Mesothelial cell of epicardium (in vitro differentiated cells): ENCODE results near the gene MAD1L1. TPM values are rescaled to one million over a fixed set of nuclear protein-coding genes. Genes with fewer than 3 reads are reported as not detected.
"Not testable (repeated sequence)": the region's sequence is repeated elsewhere in the genome, so short reads cannot be mapped to it uniquely, and the experiment has no call there.

Experiments
- DNase-seq, 2 experiments: peaks; one replicate each; pipeline ENCODE4 v3.0.0; 2021; ENCODE audit warnings: low spot score in 2 of 2; ENCODE audit not compliant: unreplicated experiment in 2 of 2
- H3K27ac Mint-ChIP-seq: 2 replicates; pipeline ENCODE4 v1.8.0; 2021; ENCODE audit warnings: mixed read lengths
- H3K27me3 Mint-ChIP-seq: 2 replicates; pipeline ENCODE4 v1.8.0; 2021; ENCODE audit warnings: low read depth, mixed read lengths
- H3K36me3 Mint-ChIP-seq: 2 replicates; pipeline ENCODE4 v1.8.0; 2021; ENCODE audit warnings: mixed read lengths
- H3K4me1 Mint-ChIP-seq: 2 replicates; pipeline ENCODE4 v1.8.0; 2021; ENCODE audit warnings: mixed read lengths
- H3K4me3 Mint-ChIP-seq: 2 replicates; pipeline ENCODE4 v1.8.0; 2021; ENCODE audit warnings: mild to moderate bottlenecking, moderate library complexity, mixed read lengths
- H3K9me3 Mint-ChIP-seq: 2 replicates; pipeline ENCODE4 v1.8.0; 2021; ENCODE audit warnings: mixed read lengths
- CTCF ChIP-seq: fragments of 200-600 bp; sonication (generic); IDR thresholded peaks from one replicate; pipeline ENCODE4 v1.5.0; 2021; ENCODE audit warnings: antibody characterized with exemption; ENCODE audit not compliant: unreplicated experiment
- total RNA-seq: library from RNA; stranded (reverse); gene quantifications from 3 replicates; pipeline ENCODE4 v1.2.1, GENCODE V29; 2021

MAD1L1 gene
- total RNA-seq, 1 donor from 2014 or later = 45.0 TPM

- H3K36me3 Mint-ChIP-seq = peaks cover 10% of the 10 kb centered on the region
- no peak overlapping the region for H3K27ac Mint-ChIP-seq
- peaks cover 8% of the 10 kb centered on the region for H3K4me1 Mint-ChIP-seq
- no peak overlapping the region for H3K4me3 Mint-ChIP-seq
- DNase-seq = no peak
- TF ChIP-seq CTCF = no peak
- no peaks in the 10 kb centered on the region for H3K27me3 Mint-ChIP-seq
- no peaks in the 10 kb centered on the region for H3K9me3 Mint-ChIP-seq
These were observed 261.9 kb downstream of the MAD1L1 start for GRCh38 chr7:1970895-1971294.

- not testable (repeated sequence) for H3K9me3 Mint-ChIP-seq, H3K36me3 Mint-ChIP-seq, DNase-seq, H3K4me1 Mint-ChIP-seq, H3K27ac Mint-ChIP-seq, H3K27me3 Mint-ChIP-seq, H3K4me3 Mint-ChIP-seq
These were observed 262.5 kb downstream of the MAD1L1 start for GRCh38 chr7:1970285-1970660.

DNA sequence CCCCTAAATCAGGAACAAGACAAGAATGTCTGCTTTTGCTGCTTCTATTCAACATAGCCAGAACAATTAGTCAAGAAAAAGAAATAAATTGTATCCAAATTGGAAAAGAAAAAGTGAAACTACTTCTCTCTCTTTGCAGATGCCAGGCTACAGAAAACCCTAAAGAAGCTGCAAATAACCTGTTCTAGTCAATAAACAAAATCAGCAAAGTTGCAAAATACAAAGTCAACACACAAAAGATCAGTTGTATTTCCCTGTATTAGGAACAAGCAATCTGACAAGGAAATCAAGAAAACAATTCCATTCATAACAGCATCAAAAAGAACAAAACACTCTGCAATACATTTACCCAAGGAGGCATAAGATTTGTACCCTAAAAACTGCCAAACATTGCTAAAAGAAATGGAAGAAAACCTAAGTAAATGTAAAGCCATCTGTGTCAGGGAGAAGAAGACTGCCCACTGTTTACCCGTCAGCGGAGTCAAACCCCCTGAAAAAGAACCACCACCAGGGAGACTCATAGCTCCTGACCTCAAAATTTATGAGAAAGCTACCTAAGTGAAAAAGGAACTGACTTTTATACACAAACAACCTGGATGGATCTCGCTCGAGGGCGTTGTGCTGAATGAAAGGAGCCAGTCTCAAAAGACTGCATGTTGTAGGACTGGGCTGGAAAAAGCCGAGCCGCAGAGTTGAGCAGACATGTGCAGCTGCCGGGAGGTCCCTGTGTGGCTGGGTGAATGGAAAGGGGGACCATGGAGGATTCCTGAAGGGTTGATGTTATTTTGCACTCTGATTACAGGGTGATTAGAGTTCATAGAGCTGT, 263.1 kb downstream of the MAD1L1 start:
- no peak for DNase-seq
- Mint-ChIP-seq H3K9me3 (no peaks in the 10 kb centered on the region), H3K4me1 (peaks cover 8% of the 10 kb centered on the region), H3K4me3 (no peak overlapping the region), H3K27me3 (no peaks in the 10 kb centered on the region), H3K36me3 (peaks cover 10% of the 10 kb centered on the region), H3K27ac (no peak overlapping the region)
- TF ChIP-seq CTCF = no peak

GRCh38 chr7:1968397-1969111, 264.2 kb downstream of the MAD1L1 start:
- H3K27me3 Mint-ChIP-seq = no peaks in the 10 kb centered on the region
- no peak overlapping the region for H3K27ac Mint-ChIP-seq
- H3K9me3 Mint-ChIP-seq = no peaks in the 10 kb centered on the region
- peaks cover 10% of the 10 kb centered on the region for H3K36me3 Mint-ChIP-seq
- H3K4me3 Mint-ChIP-seq = no peak overlapping the region
- DNase-seq = no peak
- peaks cover 2% of the 10 kb centered on the region for H3K4me1 Mint-ChIP-seq
- TF ChIP-seq CTCF = no peak

GRCh38 chr7:1967512-1968396, 265.0 kb downstream of the MAD1L1 start:
- Mint-ChIP-seq H3K36me3 (peaks cover 10% of the 10 kb centered on the region), H3K27me3 (no peaks in the 10 kb centered on the region), H3K27ac (no peak overlapping the region), H3K4me1 (peaks cover 2% of the 10 kb centered on the region), H3K9me3 (no peaks in the 10 kb centered on the region), H3K4me3 (no peak overlapping the region)
- no peak for TF ChIP-seq CTCF
- DNase-seq = no peak
